Sigmoid colon (tissue), 7 donors: ENCODE data around the gene ZFYVE28. TPM values are rescaled to one million over a fixed set of nuclear protein-coding genes. Genes with fewer than 3 reads are reported as not detected.
A peak's percentile ranks its signal among the peaks of the same experiment; 100 is the strongest.

Experiments used
- DNase-seq: peaks from one replicate; pipeline ENCODE4 v3.0.0-alpha.2; 2019
- H3K27ac ChIP-seq, 4 donors: fragments of 200-600 bp; sonication (generic); one replicate each; pipeline ENCODE4 v1.5.1; 2016 to 2019; ENCODE audit warnings: mild to moderate bottlenecking in 1 of 4
- H3K27me3 ChIP-seq, 3 donors: fragments of 200-600 bp; sonication (generic); one replicate each; pipeline ENCODE4 v1.5.1; 2019; ENCODE audit warnings: mild to moderate bottlenecking in 1 of 3
- H3K36me3 ChIP-seq, 4 donors: fragments of 200-600 bp; sonication (generic); one replicate each; pipeline ENCODE4 v1.5.1; 2016 to 2019
- H3K4me1 ChIP-seq, 4 donors: fragments of 200-600 bp; sonication (generic); one replicate each; pipeline ENCODE4 v1.5.1; 2017 to 2019
- H3K4me3 ChIP-seq, 4 donors: fragments of 200-600 bp; sonication (generic); one replicate each; pipeline ENCODE4 v1.5.1; 2017 to 2019; ENCODE audit warnings: mild to moderate bottlenecking in 2 of 4, moderate library complexity in 1 of 4
- H3K9me3 ChIP-seq, 4 donors: fragments of 200-600 bp in 3 of 4; sonication (generic) in 3 of 4; one replicate each; pipeline versions ENCODE4 v1.5.1 to v1.6.1; 2013 to 2019
- CTCF ChIP-seq, 4 experiments: fragments of 450-650 bp in 3 of 4; fragments of 200-600 bp in 1 of 4; IDR thresholded peaks; one replicate each; pipeline ENCODE4 v1.5.1; 2016 to 2019; ENCODE audit warnings: antibody characterized with exemption in 4 of 4, mild to moderate bottlenecking in 3 of 4, moderate library complexity in 2 of 4
- EP300 ChIP-seq, 4 donors: sonication (generic); formaldehyde crosslinking; IDR thresholded peaks; one replicate each; pipeline ENCODE4 v1.6.1; 2017; ENCODE audit warnings: antibody characterized with exemption in 4 of 4
- POLR2A ChIP-seq, 2 donors: fragments of 450-650 bp; IDR thresholded peaks; one replicate each; pipeline ENCODE4 v1.6.1; 2016; ENCODE audit warnings: antibody characterized with exemption in 2 of 2, mild to moderate bottlenecking in 2 of 2, moderate library complexity in 2 of 2
- POLR2AphosphoS5 ChIP-seq, 4 donors: sonication (generic); formaldehyde crosslinking; IDR thresholded peaks; one replicate each; pipeline ENCODE4 v1.6.1; 2017; ENCODE audit warnings: antibody characterized with exemption in 4 of 4
- WGBS, 2 donors: extraction: QIAGEN DNeasy Blood & Tissue Kit; methylation state at CpG; one replicate each; pipeline ENCODE4 v1.1.7; 2013; 5-methylcytosine and 5-hydroxymethylcytosine counted together
- intact Hi-C: fragments of 100-400 bp; cut with DNase I; formaldehyde crosslinking; loops from one replicate; pipeline ENCODE4 v1.15.1; 2023
- polyA plus RNA-seq, 3 donors: library from polyadenylated mRNA; stranded (reverse); fragments of 200-250 nt; gene quantifications; one replicate each; pipeline ENCODE4 v1.2.3, GENCODE V29; 2013
- total RNA-seq, 4 donors: library from RNA; depleted of rRNA; stranded (reverse); fragments of >200 nt; gene quantifications; one replicate each; pipeline ENCODE4 v1.1.0, GENCODE V29; 2016
- donor health status: healthy with polysubstance abuse.
- donor health status: Bipolar disorder and iron deficiency.
- donor health status: healthy.

ZFYVE28 gene
- total and polyA plus RNA-seq, 7 donors: 3.1 to 24.1 (median 13.0) TPM

GRCh38 chr4:2450394-2451035, 32.1 kb upstream of the ZFYVE28 start:
- intact Hi-C loops: no loop called here
- peak; percentile 54 for DNase-seq
- H3K27ac ChIP-seq: no peak overlapping the region
- H3K4me1 ChIP-seq: no peaks in the 10 kb centered on the region
- WGBS, 2 donors: 87 to 89% methylated on average over 16 of the region's 16 CpGs
- no peak overlapping the region for H3K4me3 ChIP-seq
- no peaks in the 10 kb centered on the region for H3K27me3 ChIP-seq
- TF ChIP-seq EP300 (IDR thresholded peaks at IDR 0.05) (no peak), POLR2A (IDR thresholded peaks at IDR 0.05) (no peak), POLR2AphosphoS5 (IDR thresholded peaks at IDR 0.05) (no peak), CTCF (IDR thresholded peaks at IDR 0.05) (no peak)
- H3K9me3 ChIP-seq: no peaks in the 10 kb centered on the region
- H3K36me3 ChIP-seq: no peaks in the 10 kb centered on the region

- no peaks in the 10 kb centered on the region for H3K4me1 ChIP-seq
- 89 to 90% methylated on average over 27 of the region's 27 CpGs for WGBS, 2 donors
- H3K9me3 ChIP-seq: no peaks in the 10 kb centered on the region
- no peak for TF ChIP-seq EP300 (IDR thresholded peaks at IDR 0.05)
- TF ChIP-seq POLR2AphosphoS5 (IDR thresholded peaks at IDR 0.05): no peak
- no peak for TF ChIP-seq CTCF (IDR thresholded peaks at IDR 0.05)
- no peak for TF ChIP-seq POLR2A (IDR thresholded peaks at IDR 0.05)
- peak; percentile 37 for DNase-seq
- H3K4me3 ChIP-seq: no peak overlapping the region
- no peak overlapping the region for H3K27ac ChIP-seq
- no peaks in the 10 kb centered on the region for H3K36me3 ChIP-seq
- intact Hi-C loops: no loop called here
- H3K27me3 ChIP-seq: no peaks in the 10 kb centered on the region
Measured at GRCh38 chr4:2449511-2450392, 31.3 kb upstream of the ZFYVE28 start.

- Histone ChIP-seq H3K36me3 (no peaks in the 10 kb centered on the region), H3K4me1 (no peaks in the 10 kb centered on the region), H3K27me3 (no peaks in the 10 kb centered on the region), H3K9me3 (no peaks in the 10 kb centered on the region), H3K27ac (no peak overlapping the region), H3K4me3 (no peak overlapping the region)
- intact Hi-C loops: no loop called here
- 94 to 95% methylated on average over 11 of the region's 11 CpGs for WGBS, 2 donors
- no peak for DNase-seq
- no peak for TF ChIP-seq POLR2A (IDR thresholded peaks at IDR 0.05)
Measured at GRCh38 chr4:2449051-2449450, 30.6 kb upstream of the ZFYVE28 start.

- H3K36me3 ChIP-seq: no peaks in the 10 kb centered on the region
- intact Hi-C loops: no loop called here
- WGBS, 2 donors: 90% methylated on average over 7 of the region's 7 CpGs
- no peaks in the 10 kb centered on the region for H3K9me3 ChIP-seq
- no peak for TF ChIP-seq POLR2A (IDR thresholded peaks at IDR 0.05)
- no peak for TF ChIP-seq POLR2AphosphoS5 (IDR thresholded peaks at IDR 0.05)
- no peak for TF ChIP-seq CTCF (IDR thresholded peaks at IDR 0.05)
- TF ChIP-seq EP300 (IDR thresholded peaks at IDR 0.05): no peak
- H3K4me1 ChIP-seq: no peaks in the 10 kb centered on the region
- H3K27me3 ChIP-seq: no peaks in the 10 kb centered on the region
- no peak overlapping the region for H3K4me3 ChIP-seq
- DNase-seq: no peak
- no peak overlapping the region for H3K27ac ChIP-seq
Measured at GRCh38 chr4:2448589-2448988, 30.1 kb upstream of the ZFYVE28 start.
